ENCODE measurements around the gene PPP1R1C.

Gene PPP1R1C

DNA sequence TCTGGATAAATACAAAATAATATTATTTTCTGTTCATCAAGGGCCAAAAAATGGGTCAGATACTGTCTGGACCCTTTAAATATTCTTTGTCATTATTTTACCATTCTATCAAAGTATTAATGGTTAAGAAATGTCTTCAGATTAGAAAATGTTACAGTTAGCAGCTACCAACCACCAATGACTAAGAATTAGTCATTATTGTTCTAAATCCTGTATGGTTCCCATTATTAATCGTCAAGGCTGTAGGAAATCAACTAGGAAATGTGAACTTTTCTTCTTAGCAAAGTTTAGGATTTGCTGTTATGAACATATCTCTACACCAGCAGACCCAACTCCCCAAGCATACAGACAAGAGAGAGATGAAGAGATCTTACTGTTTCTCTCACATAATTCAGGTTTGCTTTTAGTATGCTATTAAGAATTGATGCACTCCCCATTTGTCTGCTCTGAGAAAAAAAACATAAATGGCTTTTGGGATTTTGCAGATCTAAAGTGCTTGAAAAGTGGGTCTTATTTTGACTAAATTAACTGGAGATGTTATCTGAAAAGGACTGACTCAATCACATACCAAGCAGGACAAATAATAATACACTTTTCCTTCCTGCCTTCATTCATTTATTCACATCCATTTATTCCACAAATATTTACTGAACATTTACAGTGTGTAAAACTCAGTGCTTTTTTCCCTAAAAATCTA is 147.7 kb downstream of the PPP1R1C start:
- in situ Hi-C loops (cut with HindIII; ENCODE audit: low pct_ligation_motif_present, low pct_unique_long_range_greater_than_20kb, low sequenced_read_pairs): no loop called here
- DNase-seq: no peak

DNA sequence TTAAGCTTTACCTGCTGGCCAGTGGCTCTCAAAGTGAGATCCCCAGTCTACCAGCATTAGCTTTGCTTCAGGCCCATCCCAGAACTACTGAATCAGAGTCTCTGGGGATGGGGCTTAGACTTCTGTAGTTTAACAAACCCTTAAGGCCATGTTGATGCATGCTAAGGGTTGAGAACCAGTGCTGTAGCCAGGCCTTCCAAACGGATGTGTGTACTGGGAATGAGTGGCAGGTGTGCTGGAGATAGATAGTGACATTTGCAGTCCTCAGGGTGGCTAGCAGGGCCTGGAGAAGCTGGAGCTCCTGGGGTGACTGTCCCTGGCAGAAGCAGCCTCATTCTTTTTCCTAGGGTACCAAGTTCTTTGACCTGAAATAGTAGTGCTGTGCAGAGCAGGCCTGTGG is 148.5 kb downstream of the PPP1R1C start:
- in situ Hi-C loops (cut with HindIII; ENCODE audit: low pct_ligation_motif_present, low pct_unique_long_range_greater_than_20kb, low sequenced_read_pairs): no loop called here
- DNase-seq: no peak

DNA sequence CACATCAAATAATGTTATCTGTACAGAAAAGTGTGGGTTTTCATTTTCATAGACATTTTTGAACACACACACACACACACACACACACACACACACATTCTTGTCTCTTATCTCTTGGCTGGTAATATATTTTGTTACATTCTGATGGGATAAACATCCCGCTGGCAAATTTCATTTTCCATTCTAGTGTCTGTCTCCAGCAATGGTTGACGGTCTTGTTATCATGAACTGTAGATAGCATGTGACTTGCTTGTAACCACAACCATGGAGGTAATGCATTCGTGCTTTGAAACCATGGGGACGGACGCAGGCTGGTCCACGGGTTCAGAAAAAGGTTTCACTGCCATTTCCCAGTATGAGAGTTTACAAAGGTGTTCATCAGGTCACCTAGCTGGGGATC is 156.4 kb downstream of the PPP1R1C start:
- in situ Hi-C loops (cut with HindIII; ENCODE audit: low pct_ligation_motif_present, low pct_unique_long_range_greater_than_20kb, low sequenced_read_pairs): no loop called here
- no peak for DNase-seq

DNA sequence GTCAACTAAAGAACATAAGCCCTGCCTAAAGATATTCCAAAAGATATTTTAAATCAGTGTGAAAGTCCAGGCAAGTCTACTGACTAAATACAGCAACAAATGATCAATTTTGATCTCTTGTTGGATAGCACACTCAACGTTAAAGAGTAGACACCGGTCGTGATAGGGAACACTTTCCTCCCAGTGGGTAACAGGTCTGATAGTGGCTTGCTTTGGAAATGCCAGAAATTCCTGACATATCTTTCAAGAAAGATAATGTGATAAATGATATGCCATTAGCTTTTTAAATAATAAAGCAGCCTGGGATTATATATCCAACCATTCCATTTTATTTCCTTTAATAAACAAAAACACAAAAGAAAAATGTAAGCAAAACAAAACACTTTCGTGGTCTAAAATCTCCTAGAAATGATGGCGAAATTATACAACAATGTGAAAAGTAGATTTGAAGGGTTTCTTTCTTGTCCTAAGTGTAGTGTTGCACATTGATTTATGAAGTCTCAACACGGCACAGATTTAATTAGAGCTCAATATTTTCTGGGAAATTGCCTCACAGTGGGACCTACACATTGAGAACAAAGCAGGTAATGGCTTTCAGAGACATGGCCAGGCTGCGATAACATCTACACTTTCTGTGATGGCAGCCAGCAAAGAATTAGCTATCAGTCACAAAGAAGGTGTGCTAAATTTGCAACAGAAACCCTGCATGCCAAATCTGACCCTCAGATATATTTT is 158.6 kb downstream of the PPP1R1C start:
- in situ Hi-C loops (cut with HindIII; ENCODE audit: low pct_ligation_motif_present, low pct_unique_long_range_greater_than_20kb, low sequenced_read_pairs): no loop called here
- DNase-seq: peak; percentile 8

DNA sequence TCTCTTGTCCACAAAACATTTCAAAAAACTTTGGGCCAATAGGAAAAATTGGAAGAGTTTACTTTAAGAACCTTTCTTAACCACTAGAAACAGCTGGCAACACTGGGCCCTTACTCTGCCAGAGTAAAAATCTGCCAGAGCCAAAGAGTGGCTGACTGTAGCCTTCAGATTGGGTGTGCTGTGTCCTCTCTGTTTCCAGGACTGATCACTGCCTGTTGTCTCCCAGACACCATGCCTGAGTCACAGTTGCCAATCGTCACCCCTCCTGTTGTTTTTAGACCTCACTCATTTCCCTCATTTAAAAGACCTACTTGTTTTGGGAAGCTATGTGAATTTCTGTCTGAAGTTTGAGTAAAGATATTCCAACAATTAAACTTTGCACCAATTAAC is 159.1 kb downstream of the PPP1R1C start:
- DNase-seq: no peak
- in situ Hi-C loops (cut with HindIII; ENCODE audit: low pct_ligation_motif_present, low pct_unique_long_range_greater_than_20kb, low sequenced_read_pairs): no loop called here

DNA sequence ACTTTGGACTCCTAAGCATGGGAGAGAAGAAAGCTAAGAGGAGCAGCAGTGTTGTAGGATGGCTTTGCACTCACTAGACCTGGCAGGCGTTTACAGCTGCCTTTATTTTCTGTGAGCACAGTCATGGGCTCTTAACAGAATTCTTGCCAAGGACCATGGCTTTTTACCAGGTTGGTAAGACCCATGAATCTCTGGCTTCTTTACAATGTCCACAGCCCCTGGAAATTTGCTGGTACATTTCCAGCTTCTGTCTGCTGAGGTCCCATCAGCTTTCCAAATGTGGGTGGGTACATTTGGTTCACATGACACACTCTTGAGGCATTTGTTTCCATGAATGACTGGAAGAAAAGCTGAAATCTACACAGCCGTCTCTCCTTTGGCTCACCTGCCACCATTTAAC is 162.7 kb downstream of the PPP1R1C start:
- in situ Hi-C loops (cut with HindIII; ENCODE audit: low pct_ligation_motif_present, low pct_unique_long_range_greater_than_20kb, low sequenced_read_pairs): no loop called here

DNA sequence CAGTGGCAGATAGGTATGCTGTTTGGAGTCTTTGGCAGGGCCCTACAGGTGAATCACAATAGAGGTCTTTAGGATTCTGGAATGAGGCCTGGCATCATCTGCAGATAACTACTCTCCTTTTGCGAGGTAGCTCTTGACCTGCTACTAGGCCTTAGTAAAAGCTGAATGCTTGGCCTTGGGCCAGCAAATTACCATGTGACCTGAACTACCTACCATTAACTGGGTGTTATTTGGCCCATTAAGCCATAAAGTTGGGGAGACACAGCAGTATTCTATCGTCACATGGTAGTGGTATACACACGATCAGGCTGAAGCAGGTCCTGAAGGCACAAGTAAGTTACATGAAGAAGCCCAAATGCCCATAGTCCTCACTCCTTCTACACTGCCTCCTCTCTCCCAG is 178.2 kb downstream of the PPP1R1C start:
- no peak for DNase-seq
- in situ Hi-C loops (cut with HindIII; ENCODE audit: low pct_ligation_motif_present, low pct_unique_long_range_greater_than_20kb, low sequenced_read_pairs): no loop called here

More for the DNA sequence above, 162.7 kb downstream of the PPP1R1C start:
- DNase-seq: no peak

DNA sequence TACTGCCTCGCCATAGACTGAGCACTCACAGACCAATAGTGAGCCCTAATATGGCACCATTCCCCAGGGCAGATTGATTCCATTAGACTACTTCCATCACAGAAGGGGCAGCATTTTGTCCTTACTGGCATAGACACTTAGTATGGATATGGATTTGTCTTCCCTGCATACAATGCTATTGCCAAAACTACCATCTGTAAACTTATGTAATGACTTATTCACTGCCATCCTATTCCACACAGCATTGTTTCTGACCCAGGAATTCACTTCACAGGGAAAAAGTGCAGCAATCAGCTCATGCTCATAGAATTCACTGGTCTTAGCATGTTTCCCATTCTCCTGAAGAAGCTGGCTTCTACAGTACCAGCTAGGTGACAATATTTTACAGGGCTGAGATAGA is 179.0 kb downstream of the PPP1R1C start:
- in situ Hi-C loops (cut with HindIII; ENCODE audit: low pct_ligation_motif_present, low pct_unique_long_range_greater_than_20kb, low sequenced_read_pairs): no loop called here
- no peak for DNase-seq

DNA sequence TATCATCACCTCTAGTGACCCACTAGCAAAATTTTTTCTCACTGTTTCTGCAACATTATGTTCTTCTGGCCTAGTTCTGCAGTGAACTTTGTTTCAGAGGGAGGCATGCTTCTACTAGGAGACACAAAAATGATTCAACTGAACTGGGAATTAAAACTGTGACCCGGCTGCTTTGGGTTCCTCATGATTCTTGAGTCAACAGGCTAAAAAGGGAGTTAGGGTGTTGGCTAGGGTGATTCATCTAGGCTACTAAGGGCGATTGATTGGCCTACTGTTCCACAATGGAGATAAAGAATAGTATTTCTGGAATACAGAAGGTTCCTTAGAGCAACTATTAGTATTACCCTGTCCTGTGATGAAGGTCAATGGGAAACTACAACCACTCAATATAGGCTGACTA is 179.5 kb downstream of the PPP1R1C start:
- in situ Hi-C loops (cut with HindIII; ENCODE audit: low pct_ligation_motif_present, low pct_unique_long_range_greater_than_20kb, low sequenced_read_pairs): no loop called here
- no peak for DNase-seq

DNA sequence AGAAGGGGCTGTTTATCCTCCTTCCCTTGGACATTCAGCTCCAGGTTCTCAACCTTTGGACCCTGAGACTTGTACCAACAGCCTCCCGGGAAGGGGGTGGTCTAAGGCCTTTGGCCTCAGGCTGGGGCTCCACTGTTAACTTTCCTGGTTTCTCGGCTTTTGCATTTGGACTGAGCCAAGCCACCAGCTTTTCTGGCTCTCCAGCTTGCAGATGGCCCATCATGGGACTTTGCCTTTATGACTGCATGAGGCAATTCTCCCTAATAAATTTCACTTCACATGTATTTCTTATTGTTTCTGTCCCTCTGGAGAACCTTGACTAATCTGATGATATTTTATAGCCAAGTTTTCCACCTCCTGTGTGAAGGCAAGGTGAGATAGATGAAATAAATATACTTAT is 180.8 kb downstream of the PPP1R1C start:
- no peak for DNase-seq
- in situ Hi-C loops (cut with HindIII; ENCODE audit: low pct_ligation_motif_present, low pct_unique_long_range_greater_than_20kb, low sequenced_read_pairs): no loop called here

DNA sequence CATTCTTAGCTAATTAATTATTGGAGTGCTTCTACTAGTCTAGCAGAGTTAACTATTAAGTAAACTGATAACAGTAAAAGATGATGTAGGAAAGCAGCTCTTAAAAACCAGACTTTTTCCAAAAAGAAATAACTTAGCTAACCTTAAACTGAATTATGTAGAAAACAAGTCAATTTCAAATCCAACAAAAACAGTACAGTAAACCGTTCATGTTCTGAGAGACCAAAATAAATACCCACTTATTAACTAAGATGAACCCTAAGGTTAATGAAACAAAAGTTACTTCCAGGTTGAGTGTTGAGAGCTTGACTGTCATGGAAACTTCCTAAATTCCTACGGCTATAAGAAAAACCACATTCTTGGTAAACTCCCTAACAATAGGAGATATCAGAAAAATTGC is 181.2 kb downstream of the PPP1R1C start:
- in situ Hi-C loops (cut with HindIII; ENCODE audit: low pct_ligation_motif_present, low pct_unique_long_range_greater_than_20kb, low sequenced_read_pairs): no loop called here
- no peak for DNase-seq
